ENCODE measurements around the gene CASK. TPM values are rescaled to one million over a fixed set of nuclear protein-coding genes. Genes with fewer than 3 reads are reported as not detected.

The CASK gene
- total RNA-seq, 2 donors from 2014 or later = 22.3 to 27.4 TPM

DNA sequence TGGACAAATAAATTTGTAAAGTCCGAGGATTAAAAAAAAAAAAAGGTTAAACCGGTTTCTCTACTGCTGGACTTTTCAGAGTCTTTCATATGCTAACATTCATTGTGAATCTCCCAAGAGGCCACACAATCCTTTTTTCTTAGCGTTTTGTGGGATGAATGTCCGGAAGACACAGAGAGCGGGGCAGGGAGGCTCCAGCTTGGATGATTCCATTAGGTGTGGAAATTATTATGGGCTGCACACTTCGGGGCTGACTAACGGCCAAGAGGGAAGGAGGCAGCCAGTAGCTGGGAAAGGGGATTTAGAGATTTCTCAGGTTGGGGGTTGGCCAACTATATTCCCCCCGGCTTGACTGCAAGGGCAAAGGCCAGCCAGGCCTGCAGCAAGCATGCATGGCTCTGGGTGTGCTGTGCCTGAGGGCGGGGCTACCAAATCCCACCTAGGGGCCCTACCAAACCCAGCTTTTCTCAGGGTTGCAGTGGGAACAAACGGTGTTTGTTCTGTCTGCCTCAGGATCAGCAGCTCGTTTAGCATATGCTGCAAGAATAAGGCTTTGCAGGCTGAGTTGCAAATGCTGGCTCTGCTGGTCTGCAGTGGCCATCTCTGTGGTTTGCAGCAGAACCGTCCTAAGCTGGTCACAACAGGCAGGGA, 447.6 kb downstream of the CASK start:
- no peaks in the 10 kb centered on the region for H3K4me1 ChIP-seq
- no peaks in the 10 kb centered on the region for H3K9me3 ChIP-seq
- H3K4me3 ChIP-seq = no peak overlapping the region
- no peaks in the 10 kb centered on the region for H3K27me3 ChIP-seq
- H3K27ac ChIP-seq = no peak overlapping the region
- intact Hi-C loops (cut with DNase I) = no loop called here
- no peaks in the 10 kb centered on the region for H3K36me3 ChIP-seq (replicated peaks in 1 of 2; ENCODE audit: insufficient read depth in 1 of 2, low read depth in 2 of 2)
- TF ChIP-seq, protein P1, sequence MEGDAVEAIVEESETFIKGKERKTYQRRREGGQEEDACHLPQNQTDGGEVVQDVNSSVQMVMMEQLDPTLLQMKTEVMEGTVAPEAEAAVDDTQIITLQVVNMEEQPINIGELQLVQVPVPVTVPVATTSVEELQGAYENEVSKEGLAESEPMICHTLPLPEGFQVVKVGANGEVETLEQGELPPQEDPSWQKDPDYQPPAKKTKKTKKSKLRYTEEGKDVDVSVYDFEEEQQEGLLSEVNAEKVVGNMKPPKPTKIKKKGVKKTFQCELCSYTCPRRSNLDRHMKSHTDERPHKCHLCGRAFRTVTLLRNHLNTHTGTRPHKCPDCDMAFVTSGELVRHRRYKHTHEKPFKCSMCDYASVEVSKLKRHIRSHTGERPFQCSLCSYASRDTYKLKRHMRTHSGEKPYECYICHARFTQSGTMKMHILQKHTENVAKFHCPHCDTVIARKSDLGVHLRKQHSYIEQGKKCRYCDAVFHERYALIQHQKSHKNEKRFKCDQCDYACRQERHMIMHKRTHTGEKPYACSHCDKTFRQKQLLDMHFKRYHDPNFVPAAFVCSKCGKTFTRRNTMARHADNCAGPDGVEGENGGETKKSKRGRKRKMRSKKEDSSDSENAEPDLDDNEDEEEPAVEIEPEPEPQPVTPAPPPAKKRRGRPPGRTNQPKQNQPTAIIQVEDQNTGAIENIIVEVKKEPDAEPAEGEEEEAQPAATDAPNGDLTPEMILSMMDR (IDR thresholded peaks at IDR 0.05) = no peak
- TF ChIP-seq POLR2A (IDR thresholded peaks at IDR 0.05) = no peak
- DNase-seq (no peak), ATAC-seq (no peak)
- WGBS, 2 donors = 37 to 50% methylated on average over 6 to 11 of the region's 12 CpGs

DNA sequence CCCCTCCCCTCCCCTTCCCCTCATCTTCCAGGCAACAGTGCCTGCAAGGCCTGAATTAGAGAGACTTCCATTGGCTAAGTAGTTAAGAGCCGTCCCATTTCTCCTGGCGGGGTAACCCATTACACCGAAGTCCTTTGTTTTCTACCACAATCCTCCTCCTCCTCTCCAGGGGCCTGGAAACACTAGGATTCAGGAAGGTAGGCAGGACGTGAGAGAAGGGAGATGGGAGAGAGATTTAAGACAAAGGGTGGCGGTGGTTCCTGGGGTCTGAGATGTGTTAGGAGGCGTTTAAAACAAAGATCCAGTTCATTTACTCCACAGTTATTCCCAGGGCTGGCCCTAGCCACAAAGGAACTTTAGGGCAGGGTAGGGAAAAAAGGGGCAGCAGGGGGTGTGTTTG, 448.2 kb downstream of the CASK start:
- intact Hi-C loops (cut with DNase I) = no loop called here
- Histone ChIP-seq H3K27me3 (no peaks in the 10 kb centered on the region), H3K4me3 (no peak overlapping the region), H3K27ac (no peak overlapping the region), H3K4me1 (no peaks in the 10 kb centered on the region), H3K36me3 (replicated peaks in 1 of 2; ENCODE audit: insufficient read depth in 1 of 2, low read depth in 2 of 2) (no peaks in the 10 kb centered on the region), H3K9me3 (no peaks in the 10 kb centered on the region)
- DNase-seq (no peak), ATAC-seq (no peak)
- no peak for TF ChIP-seq POLR2A (IDR thresholded peaks at IDR 0.05)
- TF ChIP-seq, protein P1 (IDR thresholded peaks at IDR 0.05) = no peak
- 92% methylated on average over 4 to 5 of the region's 6 CpGs for WGBS, 2 donors

DNA sequence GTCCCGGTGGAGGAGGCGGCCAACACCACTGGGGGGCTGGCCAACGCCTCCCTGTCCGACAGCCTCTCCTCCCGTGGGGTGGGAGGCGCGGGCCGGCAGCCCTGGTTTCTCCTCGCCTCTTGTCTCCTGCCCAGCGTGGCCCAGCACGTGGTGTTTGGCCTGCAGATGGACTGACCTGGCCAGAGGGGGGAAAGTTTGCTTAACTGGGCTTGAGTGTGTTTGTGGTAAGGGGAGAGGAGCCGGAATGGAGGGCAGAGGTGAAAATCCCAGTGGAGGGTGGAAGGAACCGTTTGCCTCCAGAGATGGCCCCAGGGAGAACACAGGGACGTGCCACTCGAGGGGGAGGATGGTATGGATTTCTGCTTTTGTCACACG, 448.6 kb downstream of the CASK start:
- DNase-seq (no peak), ATAC-seq (no peak)
- 78 to 97% methylated on average over 4 to 6 of the region's 16 CpGs for WGBS, 2 donors
- no peak for TF ChIP-seq POLR2A (IDR thresholded peaks at IDR 0.05)
- TF ChIP-seq, protein P1 (IDR thresholded peaks at IDR 0.05) = no peak
- H3K9me3 ChIP-seq = no peaks in the 10 kb centered on the region
- no peaks in the 10 kb centered on the region for H3K27me3 ChIP-seq
- H3K27ac ChIP-seq = no peak overlapping the region
- no peaks in the 10 kb centered on the region for H3K4me1 ChIP-seq
- intact Hi-C loops (cut with DNase I) = no loop called here
- no peaks in the 10 kb centered on the region for H3K36me3 ChIP-seq (replicated peaks in 1 of 2; ENCODE audit: insufficient read depth in 1 of 2, low read depth in 2 of 2)
- no peak overlapping the region for H3K4me3 ChIP-seq

DNA sequence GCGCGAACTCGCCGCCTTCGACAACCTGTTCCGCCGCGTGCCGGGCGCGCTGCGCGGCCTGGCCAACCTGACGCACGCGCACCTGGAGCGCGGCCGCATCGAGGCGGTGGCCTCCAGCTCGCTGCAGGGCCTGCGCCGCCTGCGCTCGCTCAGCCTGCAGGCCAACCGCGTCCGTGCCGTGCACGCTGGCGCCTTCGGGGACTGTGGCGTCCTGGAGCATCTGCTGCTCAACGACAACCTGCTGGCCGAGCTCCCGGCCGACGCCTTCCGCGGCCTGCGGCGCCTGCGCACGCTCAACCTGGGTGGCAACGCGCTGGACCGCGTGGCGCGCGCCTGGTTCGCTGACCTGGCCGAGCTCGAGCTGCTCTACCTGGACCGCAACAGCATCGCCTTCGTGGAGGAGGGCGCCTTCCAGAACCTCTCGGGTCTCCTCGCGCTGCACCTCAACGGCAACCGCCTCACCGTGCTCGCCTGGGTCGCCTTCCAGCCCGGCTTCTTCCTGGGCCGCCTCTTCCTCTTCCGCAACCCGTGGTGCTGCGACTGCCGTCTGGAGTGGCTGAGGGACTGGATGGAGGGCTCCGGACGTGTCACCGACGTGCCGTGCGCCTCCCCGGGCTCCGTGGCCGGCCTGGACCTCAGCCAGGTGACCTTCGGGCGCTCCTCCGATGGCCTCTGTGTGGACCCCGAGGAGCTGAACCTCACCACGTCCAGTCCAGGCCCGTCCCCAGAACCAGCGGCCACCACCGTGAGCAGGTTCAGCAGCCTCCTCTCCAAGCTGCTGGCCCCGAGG, 449.2 kb downstream of the CASK start:
- no peaks in the 10 kb centered on the region for H3K36me3 ChIP-seq (replicated peaks in 1 of 2; ENCODE audit: insufficient read depth in 1 of 2, low read depth in 2 of 2)
- ATAC-seq = no peak
- no peaks in the 10 kb centered on the region for H3K9me3 ChIP-seq
- H3K4me3 ChIP-seq = no peak overlapping the region
- WGBS, 2 donors = 90 to 96% methylated on average over 17 to 45 of the region's 91 CpGs
- no peak for TF ChIP-seq POLR2A (IDR thresholded peaks at IDR 0.05)
- TF ChIP-seq, protein P1 (IDR thresholded peaks at IDR 0.05) = no peak
- DNase-seq = no peak
- H3K27me3 ChIP-seq = no peaks in the 10 kb centered on the region
- no peak overlapping the region for H3K27ac ChIP-seq
- H3K4me1 ChIP-seq = no peaks in the 10 kb centered on the region
- intact Hi-C loops (cut with DNase I) = no loop called here
